Fibroblast of the aortic adventitia (primary cell): ENCODE measurements around the gene ITGBL1. TPM values are rescaled to one million over a fixed set of nuclear protein-coding genes. Genes with fewer than 3 reads are reported as not detected.

Source experiments
- DNase-seq: peaks from one replicate; pipeline ENCODE4 v3.0.0-alpha.2; 2010; ENCODE audit warnings: low read depth
- H3K4me3 ChIP-seq: 2 replicates; pipeline ENCODE4 v1.5.1; 2011; ENCODE audit warnings: low read depth, mild to moderate bottlenecking, control low read depth, low read length, moderate library complexity
- CTCF ChIP-seq: IDR thresholded peaks from 2 replicates; pipeline ENCODE4 v1.5.1; 2011; ENCODE audit warnings: mild to moderate bottlenecking, low read length, control low read depth, inconsistent platforms; ENCODE audit not compliant: insufficient read depth
- total RNA-seq: library from RNA; depleted of rRNA; stranded (reverse); fragments of >200 nt; gene quantifications from 2 replicates; pipeline ENCODE4 v1.2.3, GENCODE V29; 2012; ENCODE audit warnings: low replicate concordance

The ITGBL1 gene
- total RNA-seq, 1 donor = 167 TPM

- DNase-seq = no peak
- no peak overlapping the region for H3K4me3 ChIP-seq
- TF ChIP-seq CTCF = no peak
These were observed 261.7 kb downstream of the ITGBL1 start for GRCh38 chr13:101714195-101714594.

DNA sequence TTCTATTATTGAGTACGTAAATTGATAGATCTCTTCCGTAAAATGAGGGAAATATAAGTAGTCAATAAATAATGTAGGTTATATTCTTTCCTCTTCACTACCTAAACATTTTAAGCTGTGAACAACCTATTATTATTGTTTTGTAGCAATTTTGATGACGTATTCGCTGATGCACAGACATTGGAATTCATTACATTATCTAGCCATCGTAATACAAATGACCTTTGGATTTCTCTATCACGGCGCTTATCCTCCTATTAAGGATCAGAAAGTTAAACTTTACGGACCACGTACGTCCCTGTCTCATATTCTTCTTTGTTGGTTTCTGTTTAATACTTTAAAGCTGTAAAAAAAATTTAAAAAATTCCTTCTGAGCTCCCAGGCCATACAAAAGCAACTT is 264.9 kb downstream of the ITGBL1 start:
- DNase-seq = no peak
- TF ChIP-seq CTCF = no peak
- no peak overlapping the region for H3K4me3 ChIP-seq

- DNase-seq = peak; percentile 31
- no peak overlapping the region for H3K4me3 ChIP-seq
- no peak for TF ChIP-seq CTCF
These were observed 266.0 kb downstream of the ITGBL1 start for GRCh38 chr13:101718496-101718895.

- no peak for DNase-seq
- no peak overlapping the region for H3K4me3 ChIP-seq
- TF ChIP-seq CTCF = no peak
These were observed 274.2 kb downstream of the ITGBL1 start for GRCh38 chr13:101726681-101727080.

- no peak overlapping the region for H3K4me3 ChIP-seq
- no peak for DNase-seq
- TF ChIP-seq CTCF = no peak
These were observed 274.6 kb downstream of the ITGBL1 start for GRCh38 chr13:101727118-101727517.

- no peak overlapping the region for H3K4me3 ChIP-seq
- DNase-seq = no peak
- TF ChIP-seq CTCF = no peak
These were observed 275.5 kb downstream of the ITGBL1 start for GRCh38 chr13:101728021-101728420.

GRCh38 chr13:101728615-101729014 is 276.1 kb downstream of the ITGBL1 start:
- TF ChIP-seq CTCF = no peak
- no peak for DNase-seq
- H3K4me3 ChIP-seq = no peak overlapping the region
